Dendritic cell treated with granulocyte-macrophage colony-stimulating factor and Interleukin-4, amounts not matched to agents 40 ng/mL and 50 ng/mL, for 4 days (primary cell): ENCODE results near the gene RHOB.
A peak's percentile ranks its signal among the peaks of the same experiment; 100 is the strongest.

Source experiments
- H3K27ac Mint-ChIP-seq: one replicate; pipeline ENCODE4 v1.8.0; 2022; ENCODE audit warnings: mild to moderate bottlenecking, mixed read lengths
- H3K27me3 Mint-ChIP-seq: one replicate; pipeline ENCODE4 v1.8.0; 2022; ENCODE audit warnings: mild to moderate bottlenecking, mixed read lengths
- H3K36me3 Mint-ChIP-seq: one replicate; pipeline ENCODE4 v1.8.0; 2022; ENCODE audit warnings: low read depth, mixed read lengths
- H3K4me1 Mint-ChIP-seq: one replicate; pipeline ENCODE4 v1.8.0; 2022; ENCODE audit warnings: low read depth, mixed read lengths
- H3K4me3 Mint-ChIP-seq: one replicate; pipeline ENCODE4 v1.8.0; 2022; ENCODE audit warnings: mild to moderate bottlenecking, moderate library complexity, mixed read lengths
- H3K9me3 Mint-ChIP-seq: one replicate; pipeline ENCODE4 v1.8.0; 2022; ENCODE audit warnings: mixed read lengths
- intact Hi-C: fragments of 100-400 bp; cut with micrococcal nuclease; formaldehyde crosslinking; loops from one replicate; pipeline ENCODE4 v1.15.0; 2022

The RHOB gene

DNA sequence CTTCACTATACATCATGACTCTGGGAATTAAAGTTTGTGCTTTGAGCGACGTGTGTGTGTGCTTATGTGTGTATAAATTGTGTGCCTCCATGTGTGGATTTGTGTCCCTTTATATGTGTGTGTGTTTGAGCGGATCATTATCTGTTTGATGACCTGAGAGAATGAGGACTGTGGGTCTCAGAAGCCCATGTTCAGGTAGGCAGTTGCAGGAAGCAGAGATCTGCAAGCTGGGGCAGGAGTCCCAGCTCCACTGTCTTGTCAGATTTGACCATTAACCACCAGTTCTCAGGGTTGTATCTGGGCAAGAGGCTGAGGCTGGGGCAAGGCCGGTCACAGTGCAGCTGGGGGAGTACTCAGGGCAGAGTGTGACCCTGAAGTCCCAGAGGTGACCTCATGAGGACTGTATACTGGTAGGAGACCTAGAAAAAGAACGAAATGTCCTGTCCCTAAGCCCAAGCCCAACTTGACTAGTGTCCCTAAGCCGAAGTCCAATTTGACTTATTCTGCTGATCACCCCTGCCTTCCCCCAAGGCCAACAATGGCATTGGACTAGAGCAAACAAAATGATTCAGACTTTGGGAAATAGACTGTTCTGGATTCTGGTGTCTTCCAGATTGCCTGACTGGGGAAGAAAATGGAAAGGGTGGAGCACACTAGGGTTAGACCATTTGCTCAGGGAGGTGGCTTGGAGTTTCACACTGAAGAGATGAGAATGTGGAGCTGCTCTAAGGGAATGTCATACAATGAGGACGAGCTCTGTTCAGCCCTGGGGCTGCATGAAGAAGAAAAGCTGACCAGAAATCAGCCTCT is 28.1 kb downstream of the RHOB start:
- Mint-ChIP-seq H3K27me3 (peaks cover 6% of the 10 kb centered on the region), H3K36me3 (no peaks in the 10 kb centered on the region), H3K27ac (peak overlapping the region; percentile 62), H3K9me3 (peaks cover 12% of the 10 kb centered on the region), H3K4me3 (no peak overlapping the region), H3K4me1 (peaks cover 27% of the 10 kb centered on the region)
- intact Hi-C loops = no loop called here

GRCh38 chr2:20475567-20475952 is 28.7 kb downstream of the RHOB start:
- H3K36me3 Mint-ChIP-seq = no peaks in the 10 kb centered on the region
- H3K27me3 Mint-ChIP-seq = peaks cover 6% of the 10 kb centered on the region
- H3K4me3 Mint-ChIP-seq = no peak overlapping the region
- peaks cover 12% of the 10 kb centered on the region for H3K9me3 Mint-ChIP-seq
- peak overlapping the region; percentile 62 for H3K27ac Mint-ChIP-seq
- H3K4me1 Mint-ChIP-seq = peaks cover 27% of the 10 kb centered on the region
- intact Hi-C loops = no loop called here

DNA sequence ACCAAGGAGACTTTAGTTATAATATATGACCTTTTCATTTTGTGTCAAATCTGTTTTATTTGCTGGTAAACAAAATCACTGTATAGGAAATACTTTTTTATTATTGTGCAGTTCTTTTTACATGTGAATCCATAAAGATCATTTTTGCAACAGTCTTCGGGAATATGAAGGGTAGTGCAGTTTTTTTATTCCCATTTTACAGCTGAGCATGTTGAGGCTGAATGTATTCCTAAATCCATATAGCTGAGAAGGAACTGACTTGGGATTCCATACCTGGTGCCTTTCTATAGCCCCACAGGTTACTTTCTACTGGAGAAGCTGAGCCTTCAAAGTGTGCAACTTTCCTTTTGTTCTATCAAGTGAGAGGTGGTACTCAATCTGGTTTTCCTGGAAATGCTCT is 29.6 kb downstream of the RHOB start:
- intact Hi-C loops = no loop called here
- peaks cover 27% of the 10 kb centered on the region for H3K4me1 Mint-ChIP-seq
- H3K36me3 Mint-ChIP-seq = no peaks in the 10 kb centered on the region
- no peak overlapping the region for H3K27ac Mint-ChIP-seq
- peaks cover 12% of the 10 kb centered on the region for H3K9me3 Mint-ChIP-seq
- no peak overlapping the region for H3K4me3 Mint-ChIP-seq
- H3K27me3 Mint-ChIP-seq = peaks cover 6% of the 10 kb centered on the region

DNA sequence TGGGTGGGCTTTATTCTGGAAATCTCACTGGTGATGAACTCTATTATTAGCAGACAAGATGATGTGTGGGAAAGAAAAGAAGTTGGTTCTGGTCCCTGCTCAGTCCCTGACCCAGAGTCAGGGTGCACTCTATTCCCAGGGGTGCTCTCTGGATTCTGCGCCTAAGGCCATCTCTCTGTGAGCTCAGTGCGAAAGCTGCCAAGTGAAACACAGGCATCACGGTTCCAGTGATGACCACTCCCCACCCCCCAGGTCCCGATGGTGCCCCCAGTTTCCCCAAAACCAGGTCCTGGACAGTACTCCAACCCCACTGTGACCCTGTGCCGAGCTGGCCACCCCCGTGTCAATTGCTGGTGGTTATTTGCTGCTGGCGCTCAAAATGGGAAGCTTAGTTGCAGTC is 30.1 kb downstream of the RHOB start:
- H3K4me3 Mint-ChIP-seq = no peak overlapping the region
- peaks cover 12% of the 10 kb centered on the region for H3K9me3 Mint-ChIP-seq
- H3K4me1 Mint-ChIP-seq = peaks cover 27% of the 10 kb centered on the region
- intact Hi-C loops = no loop called here
- peaks cover 6% of the 10 kb centered on the region for H3K27me3 Mint-ChIP-seq
- H3K36me3 Mint-ChIP-seq = no peaks in the 10 kb centered on the region
- no peak overlapping the region for H3K27ac Mint-ChIP-seq

GRCh38 chr2:20478961-20479360 is 32.1 kb downstream of the RHOB start:
- Mint-ChIP-seq H3K9me3 (peaks cover 12% of the 10 kb centered on the region), H3K4me3 (no peak overlapping the region), H3K36me3 (no peaks in the 10 kb centered on the region), H3K27ac (no peak overlapping the region), H3K4me1 (peaks cover 28% of the 10 kb centered on the region), H3K27me3 (peaks cover 4% of the 10 kb centered on the region)
- intact Hi-C loops = no loop called here

DNA sequence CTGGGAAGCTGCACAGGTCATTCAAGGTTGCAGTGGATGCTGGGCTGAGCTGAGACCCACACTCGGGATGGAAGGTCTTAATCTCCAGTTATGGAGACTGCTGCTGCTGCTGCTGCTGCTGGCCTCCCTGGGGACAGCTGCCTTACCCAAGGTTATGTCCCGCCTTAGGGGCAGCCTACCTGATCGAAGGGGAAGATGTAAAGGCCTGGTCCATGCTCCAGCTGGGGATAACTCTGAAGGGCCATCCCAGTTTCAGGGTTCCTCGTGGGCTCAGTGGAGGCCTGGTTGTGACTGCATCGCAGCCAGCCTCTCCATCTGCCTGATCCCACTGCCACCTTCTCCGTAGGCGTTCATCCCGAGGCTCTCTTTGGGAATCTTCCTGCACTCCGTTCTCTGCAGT is 33.0 kb downstream of the RHOB start:
- Mint-ChIP-seq H3K27ac (no peak overlapping the region), H3K36me3 (no peaks in the 10 kb centered on the region), H3K9me3 (peaks cover 12% of the 10 kb centered on the region), H3K27me3 (peaks cover 9% of the 10 kb centered on the region), H3K4me1 (peaks cover 28% of the 10 kb centered on the region), H3K4me3 (no peak overlapping the region)
- intact Hi-C loops = no loop called here

DNA sequence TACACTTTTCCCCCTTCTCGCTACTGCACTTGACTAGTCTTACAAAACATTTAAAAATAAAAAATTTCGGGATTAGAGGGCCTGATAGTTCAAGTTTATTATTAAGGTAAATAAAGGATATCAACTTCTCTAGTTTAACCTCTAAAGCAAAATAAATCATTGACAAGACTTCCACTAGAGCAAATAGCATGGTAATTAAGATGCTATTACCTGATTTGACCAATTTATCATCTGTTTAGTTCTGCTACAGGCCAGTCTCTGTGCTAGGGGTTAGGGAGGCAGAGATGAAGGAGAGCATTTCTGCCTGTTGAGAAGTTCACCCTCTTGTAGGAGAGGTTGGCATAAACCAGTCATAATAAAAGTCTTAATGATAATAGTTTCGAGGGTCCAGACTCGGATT is 34.0 kb downstream of the RHOB start:
- Mint-ChIP-seq H3K27ac (no peak overlapping the region), H3K9me3 (peaks cover 12% of the 10 kb centered on the region), H3K4me1 (peaks cover 30% of the 10 kb centered on the region), H3K4me3 (no peak overlapping the region), H3K36me3 (no peaks in the 10 kb centered on the region), H3K27me3 (peaks cover 11% of the 10 kb centered on the region)
- intact Hi-C loops = no loop called here

DNA sequence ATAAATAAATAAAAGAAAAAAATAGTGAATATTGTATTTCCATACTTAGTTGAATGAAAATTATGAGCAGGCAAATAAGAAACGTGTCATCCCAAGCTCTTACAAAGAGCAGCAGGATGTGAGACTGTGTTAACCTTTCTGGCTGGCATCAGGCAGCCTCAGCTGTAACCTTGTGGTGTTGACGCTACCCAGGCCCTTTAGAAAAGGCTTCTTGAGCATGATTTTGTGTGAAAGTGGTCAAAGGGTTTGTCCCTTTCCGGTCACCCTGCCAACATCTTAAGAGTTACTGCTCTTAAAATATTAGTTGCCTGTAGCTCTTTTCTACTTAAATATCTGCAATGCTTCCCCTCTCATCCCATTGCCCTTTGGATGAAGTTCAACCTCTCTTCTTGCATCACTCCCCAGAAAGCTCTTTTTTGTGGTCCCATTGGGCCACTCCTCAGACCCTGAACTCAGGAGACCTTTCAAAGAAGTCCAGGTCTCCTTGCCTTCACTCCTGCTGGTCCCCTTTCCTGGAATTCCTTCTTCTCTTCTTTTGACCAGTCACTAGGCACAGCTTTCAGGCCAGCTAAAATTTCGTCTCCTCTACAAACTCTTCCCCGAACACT is 35.0 kb downstream of the RHOB start:
- H3K9me3 Mint-ChIP-seq = peaks cover 12% of the 10 kb centered on the region
- H3K4me3 Mint-ChIP-seq = no peak overlapping the region
- peaks cover 32% of the 10 kb centered on the region for H3K4me1 Mint-ChIP-seq
- intact Hi-C loops = no loop called here
- peaks cover 10% of the 10 kb centered on the region for H3K27me3 Mint-ChIP-seq
- H3K27ac Mint-ChIP-seq = no peak overlapping the region
- H3K36me3 Mint-ChIP-seq = no peaks in the 10 kb centered on the region

- Mint-ChIP-seq H3K36me3 (no peaks in the 10 kb centered on the region), H3K27me3 (peaks cover 9% of the 10 kb centered on the region), H3K4me1 (peaks cover 32% of the 10 kb centered on the region), H3K9me3 (peaks cover 12% of the 10 kb centered on the region), H3K4me3 (no peak overlapping the region), H3K27ac (no peak overlapping the region)
- intact Hi-C loops = no loop called here
These were observed 35.9 kb downstream of the RHOB start for GRCh38 chr2:20482725-20483124.

- H3K9me3 Mint-ChIP-seq = peaks cover 7% of the 10 kb centered on the region
- H3K27me3 Mint-ChIP-seq = peaks cover 9% of the 10 kb centered on the region
- H3K4me3 Mint-ChIP-seq = no peak overlapping the region
- intact Hi-C loops = no loop called here
- H3K27ac Mint-ChIP-seq = peak overlapping the region; percentile 76
- no peaks in the 10 kb centered on the region for H3K36me3 Mint-ChIP-seq
- H3K4me1 Mint-ChIP-seq = peaks cover 32% of the 10 kb centered on the region
These were observed 36.5 kb downstream of the RHOB start for GRCh38 chr2:20483194-20483895.

DNA sequence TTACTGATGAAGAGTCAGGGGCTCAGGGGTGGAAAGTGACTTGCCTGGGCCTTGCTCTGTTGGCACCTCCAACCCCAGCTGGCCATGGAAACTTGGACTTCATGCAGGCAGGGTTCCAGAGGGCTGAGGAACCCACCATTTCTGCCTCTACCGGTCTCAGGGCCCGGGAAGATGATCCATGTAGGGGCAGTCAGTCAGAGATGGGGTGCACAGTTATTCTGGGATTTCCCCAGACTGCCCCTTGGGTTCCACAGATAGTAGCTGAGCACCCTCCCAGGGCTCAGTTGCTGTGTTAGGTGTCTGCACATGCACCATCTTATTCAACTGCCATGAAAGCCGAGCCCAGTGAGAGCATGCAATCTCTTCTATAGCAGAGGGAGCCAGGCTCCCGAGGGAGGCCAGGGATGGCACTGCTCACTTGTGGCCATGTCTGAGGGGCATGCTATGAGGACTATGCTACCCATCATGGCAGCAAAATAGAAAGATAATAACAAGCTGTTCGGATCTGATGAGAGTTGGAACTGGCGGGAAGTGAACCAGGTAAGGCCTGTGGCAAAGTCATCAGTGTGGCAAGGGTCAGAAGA is 37.3 kb downstream of the RHOB start:
- H3K4me1 Mint-ChIP-seq = peaks cover 32% of the 10 kb centered on the region
- no peak overlapping the region for H3K4me3 Mint-ChIP-seq
- no peaks in the 10 kb centered on the region for H3K36me3 Mint-ChIP-seq
- intact Hi-C loops = no loop called here
- H3K9me3 Mint-ChIP-seq = no peaks in the 10 kb centered on the region
- peak overlapping the region; percentile 76 for H3K27ac Mint-ChIP-seq
- peaks cover 15% of the 10 kb centered on the region for H3K27me3 Mint-ChIP-seq

DNA sequence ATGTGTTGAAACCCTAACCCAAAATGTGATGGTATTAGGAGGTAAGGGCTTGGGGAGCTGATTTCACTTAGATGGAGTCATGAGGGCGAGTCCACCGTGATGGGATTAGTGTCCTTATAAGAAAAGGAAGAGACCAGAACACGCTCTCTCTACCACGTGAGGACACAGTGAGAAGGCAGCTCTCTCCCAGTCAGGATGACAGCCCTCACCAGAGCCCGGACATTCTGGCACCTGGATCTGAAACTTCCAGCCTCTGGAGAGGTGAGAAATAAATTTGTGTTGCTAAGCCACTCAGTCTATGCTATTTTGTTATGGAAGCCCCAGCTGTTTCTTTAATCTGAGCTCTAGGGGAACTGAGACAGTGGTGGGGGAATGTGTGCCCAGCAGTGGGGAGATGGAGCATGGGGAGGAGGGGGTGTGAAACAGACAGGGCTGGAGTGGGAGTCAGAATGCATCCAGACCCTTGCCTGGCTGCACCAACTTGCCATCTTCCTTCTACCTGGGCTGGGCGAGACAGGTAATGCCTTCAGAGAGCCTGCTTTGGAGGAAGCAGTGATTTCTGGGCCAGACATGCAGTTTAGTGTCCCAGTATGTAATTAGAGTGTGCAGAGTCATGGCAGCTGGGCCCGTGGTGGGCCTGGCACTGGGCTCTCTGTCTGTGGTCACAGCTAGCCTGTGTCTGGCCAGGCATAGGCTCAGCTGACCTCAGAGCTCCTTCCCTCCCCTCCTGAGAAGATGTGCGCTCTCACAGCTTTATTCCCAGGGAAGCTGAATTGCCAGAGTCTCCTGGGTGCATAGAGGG is 38.1 kb downstream of the RHOB start:
- peaks cover 32% of the 10 kb centered on the region for H3K4me1 Mint-ChIP-seq
- no peak overlapping the region for H3K27ac Mint-ChIP-seq
- peaks cover 15% of the 10 kb centered on the region for H3K27me3 Mint-ChIP-seq
- H3K36me3 Mint-ChIP-seq = no peaks in the 10 kb centered on the region
- H3K9me3 Mint-ChIP-seq = no peaks in the 10 kb centered on the region
- intact Hi-C loops = no loop called here
- no peak overlapping the region for H3K4me3 Mint-ChIP-seq

- peaks cover 32% of the 10 kb centered on the region for H3K4me1 Mint-ChIP-seq
- H3K27ac Mint-ChIP-seq = no peak overlapping the region
- H3K36me3 Mint-ChIP-seq = no peaks in the 10 kb centered on the region
- intact Hi-C loops = no loop called here
- peaks cover 15% of the 10 kb centered on the region for H3K27me3 Mint-ChIP-seq
- H3K4me3 Mint-ChIP-seq = no peak overlapping the region
- H3K9me3 Mint-ChIP-seq = no peaks in the 10 kb centered on the region
These were observed 38.9 kb downstream of the RHOB start for GRCh38 chr2:20485612-20486388.
